Renal pelvis (tissue), 4 donors: Measurements from ENCODE around the gene PRMT1. TPM values are rescaled to one million over a fixed set of nuclear protein-coding genes. Genes with fewer than 3 reads are reported as not detected.
A peak's percentile ranks its signal among the peaks of the same experiment; 100 is the strongest.

Source experiments
- DNase-seq: peaks from one replicate; pipeline ENCODE4 v3.0.0-alpha.2; 2013
- polyA plus RNA-seq, 3 donors: library from polyadenylated mRNA; unstranded; fragments of 120-200 nt; gene quantifications; one replicate each; pipeline ENCODE4 v1.2.1, GENCODE V29; 2013; ENCODE audit not compliant: insufficient read length in 3 of 3

Gene PRMT1
- polyA plus RNA-seq, 3 donors = 239 to 257 (median 241) TPM

DNA sequence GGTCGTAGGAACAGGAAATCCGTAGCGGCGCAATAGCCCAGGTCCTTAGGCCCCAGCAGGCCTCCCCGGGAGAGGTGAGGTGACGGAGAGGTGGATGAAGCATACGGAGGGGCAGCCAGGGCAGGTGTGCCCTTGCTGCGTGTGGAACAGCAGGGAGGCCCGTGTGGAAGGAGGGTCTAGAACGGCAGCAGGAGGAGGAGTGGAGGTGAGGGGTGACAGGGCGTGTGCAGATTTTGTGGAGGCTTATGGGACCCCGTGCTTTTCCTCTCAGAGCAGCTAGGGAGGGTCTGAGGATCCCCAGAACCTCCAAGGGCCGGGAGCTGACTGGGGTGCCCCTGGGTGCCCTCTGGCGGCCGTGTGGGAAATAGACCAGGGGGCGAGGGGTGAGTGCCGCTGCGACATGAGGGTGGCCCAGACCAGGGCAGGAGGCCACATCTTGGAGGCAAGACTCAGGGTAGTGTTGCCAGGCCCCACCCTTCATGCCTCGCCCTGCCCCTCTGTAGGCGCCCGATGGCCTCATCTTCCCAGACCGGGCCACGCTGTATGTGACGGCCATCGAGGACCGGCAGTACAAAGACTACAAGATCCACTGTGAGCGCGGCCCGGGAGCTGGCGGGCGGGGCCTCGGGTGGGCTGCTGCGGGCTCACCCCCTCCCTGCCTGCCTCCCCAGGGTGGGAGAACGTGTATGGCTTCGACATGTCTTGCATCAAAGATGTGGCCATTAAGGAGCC lies 7.3 kb downstream of the PRMT1 start:
- DNase-seq = no peak

DNA sequence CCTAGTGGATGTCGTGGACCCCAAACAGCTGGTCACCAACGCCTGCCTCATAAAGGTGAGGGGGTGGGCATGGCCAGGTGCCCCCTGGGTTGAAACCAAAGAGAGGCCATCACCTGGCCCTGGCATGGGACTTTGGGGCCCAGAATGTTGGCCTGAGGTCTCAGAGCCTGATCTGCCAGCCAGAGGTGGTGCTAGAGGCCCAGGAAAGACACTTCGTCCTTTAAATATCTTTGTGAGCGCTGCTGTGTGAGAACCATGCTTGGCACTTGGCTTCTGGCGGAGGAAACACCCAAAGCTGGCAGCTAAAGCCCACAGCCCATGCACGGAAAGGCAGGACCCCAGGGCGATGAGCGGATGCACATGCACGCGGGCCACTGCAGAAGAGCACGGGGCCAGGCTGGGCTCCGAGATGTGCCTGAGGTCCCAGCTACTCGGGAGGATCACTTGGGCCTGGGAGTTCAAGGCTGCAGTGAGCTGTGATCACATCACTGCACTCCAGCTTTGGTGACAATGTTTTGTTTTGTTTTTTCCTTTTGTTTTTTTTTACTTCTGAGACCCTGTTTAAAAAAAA lies 8.0 kb downstream of the PRMT1 start:
- DNase-seq = no peak

DNA sequence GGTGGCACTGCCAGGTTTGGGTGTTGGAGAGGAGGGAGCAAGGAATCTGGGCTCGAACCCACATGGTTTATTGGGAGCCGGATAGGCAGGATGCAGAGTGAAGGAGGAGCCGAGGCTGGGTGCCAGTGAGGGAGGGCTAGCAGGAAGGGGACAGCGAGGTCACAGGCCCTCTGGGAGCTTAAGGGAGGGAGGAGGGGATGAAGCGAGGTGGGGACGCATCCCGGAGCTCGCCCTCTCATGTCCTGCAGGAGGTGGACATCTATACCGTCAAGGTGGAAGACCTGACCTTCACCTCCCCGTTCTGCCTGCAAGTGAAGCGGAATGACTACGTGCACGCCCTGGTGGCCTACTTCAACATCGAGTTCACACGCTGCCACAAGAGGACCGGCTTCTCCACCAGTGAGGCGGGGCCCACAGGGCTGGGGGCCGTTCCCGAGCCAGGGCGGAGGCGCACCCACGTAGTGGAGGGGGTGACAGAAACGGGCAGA lies 8.8 kb downstream of the PRMT1 start:
- DNase-seq = no peak

DNA sequence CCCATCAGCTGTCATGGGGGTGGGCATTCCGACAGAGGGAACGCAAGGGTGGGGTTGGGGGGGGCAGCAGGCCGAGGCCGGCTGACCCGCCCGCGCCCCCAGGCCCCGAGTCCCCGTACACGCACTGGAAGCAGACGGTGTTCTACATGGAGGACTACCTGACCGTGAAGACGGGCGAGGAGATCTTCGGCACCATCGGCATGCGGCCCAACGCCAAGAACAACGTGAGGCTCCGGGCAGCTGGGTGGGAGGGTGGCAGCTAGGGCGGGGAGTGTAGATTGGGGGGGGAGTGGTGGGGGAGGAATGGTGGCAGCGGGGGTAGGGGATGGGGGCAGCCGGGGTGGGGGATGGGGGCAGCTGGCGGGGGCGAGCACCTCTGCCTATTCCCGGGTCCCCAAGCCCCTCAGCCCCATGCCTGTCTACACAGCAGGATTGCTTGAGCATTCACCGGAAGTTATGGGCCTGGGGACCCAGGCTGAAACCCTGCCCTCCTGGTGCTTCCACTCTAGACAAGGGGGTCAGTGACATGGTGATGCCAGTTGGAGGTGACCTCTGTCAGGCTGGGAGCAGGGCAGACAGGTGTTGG lies 9.5 kb downstream of the PRMT1 start:
- no peak for DNase-seq

DNA sequence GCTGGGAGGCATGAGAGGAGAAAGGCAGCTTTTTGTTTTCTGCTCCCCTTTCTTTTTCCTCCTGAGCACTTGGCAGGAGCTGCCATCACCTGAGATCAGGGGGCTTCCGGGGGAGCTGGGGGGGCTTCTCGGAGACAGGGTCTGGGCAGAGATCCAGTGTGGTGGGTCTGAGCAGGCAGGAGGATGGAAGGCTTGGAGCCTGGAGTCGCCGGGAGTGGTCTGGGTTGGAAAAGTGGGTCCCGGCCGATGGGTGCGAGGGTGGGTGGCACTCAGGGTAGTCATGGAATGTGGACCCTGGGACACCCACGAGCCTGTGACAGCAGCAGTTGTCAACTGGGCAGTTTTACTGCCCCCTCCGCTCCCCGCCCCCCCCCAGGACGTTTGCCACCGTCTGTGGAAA lies 10.1 kb downstream of the PRMT1 start:
- no peak for DNase-seq

DNA sequence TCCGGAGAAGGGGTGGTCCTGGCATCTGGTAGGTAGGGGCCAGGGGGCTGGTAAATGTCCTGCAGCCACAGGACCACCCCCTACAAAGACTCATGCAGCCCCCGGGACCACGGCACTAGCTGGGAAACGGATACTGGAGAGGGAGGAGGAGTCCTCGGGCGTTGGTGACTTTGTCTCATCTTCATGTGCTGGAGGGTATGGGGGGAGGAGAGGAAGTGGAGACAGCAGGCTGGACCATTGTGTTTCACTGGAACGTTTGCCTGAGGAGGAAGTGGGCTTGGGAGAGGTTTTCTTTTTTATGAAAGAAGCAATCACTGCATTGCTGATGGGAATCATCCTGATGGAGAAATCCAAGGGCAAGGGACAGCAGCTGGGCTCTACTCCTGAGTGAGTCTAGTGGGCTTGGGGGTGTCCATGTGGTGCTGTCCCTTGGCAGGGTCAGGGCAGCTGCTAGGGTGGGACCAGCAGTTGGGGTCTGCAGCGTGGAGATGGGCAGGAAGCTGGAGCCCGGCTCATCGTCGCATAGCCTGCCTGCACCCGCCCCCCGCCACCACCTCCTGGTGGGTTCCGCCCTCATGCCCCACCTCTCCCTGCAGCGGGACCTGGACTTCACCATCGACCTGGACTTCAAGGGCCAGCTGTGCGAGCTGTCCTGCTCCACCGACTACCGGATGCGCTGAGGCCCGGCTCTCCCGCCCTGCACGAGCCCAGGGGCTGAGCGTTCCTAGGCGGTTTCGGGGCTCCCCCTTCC lies 10.7 kb downstream of the PRMT1 start:
- no peak for DNase-seq

DNA sequence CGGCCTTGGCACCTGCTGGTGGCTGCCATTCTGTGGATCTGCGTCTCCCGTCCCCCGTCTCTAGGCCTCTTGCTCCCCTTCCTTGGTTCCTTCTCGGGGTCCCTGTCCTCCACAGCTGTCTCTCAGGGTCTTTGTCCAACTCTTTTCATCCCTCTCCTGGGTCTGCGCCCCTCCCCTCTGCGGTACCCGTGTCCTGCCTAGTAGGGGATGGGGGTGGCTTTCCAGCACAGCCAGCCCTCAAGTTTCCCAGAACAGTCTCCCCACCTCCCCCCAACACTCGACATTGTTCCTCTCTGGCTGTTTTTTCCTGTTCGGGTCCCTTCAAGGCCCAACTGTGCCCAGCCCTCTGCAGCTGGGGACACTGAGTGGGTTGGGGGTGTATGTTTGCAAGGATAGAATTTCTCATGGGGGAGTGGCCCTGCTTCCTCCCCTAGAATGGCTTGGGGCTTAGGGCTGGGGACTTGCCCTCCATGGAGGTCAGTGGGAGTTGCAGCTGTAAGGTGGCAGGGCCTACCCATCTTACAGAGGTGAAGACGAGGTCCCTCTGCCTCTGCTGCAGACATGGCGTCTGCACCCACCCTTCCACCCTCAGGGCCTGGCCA lies 11.6 kb downstream of the PRMT1 start:
- DNase-seq = no peak

DNA sequence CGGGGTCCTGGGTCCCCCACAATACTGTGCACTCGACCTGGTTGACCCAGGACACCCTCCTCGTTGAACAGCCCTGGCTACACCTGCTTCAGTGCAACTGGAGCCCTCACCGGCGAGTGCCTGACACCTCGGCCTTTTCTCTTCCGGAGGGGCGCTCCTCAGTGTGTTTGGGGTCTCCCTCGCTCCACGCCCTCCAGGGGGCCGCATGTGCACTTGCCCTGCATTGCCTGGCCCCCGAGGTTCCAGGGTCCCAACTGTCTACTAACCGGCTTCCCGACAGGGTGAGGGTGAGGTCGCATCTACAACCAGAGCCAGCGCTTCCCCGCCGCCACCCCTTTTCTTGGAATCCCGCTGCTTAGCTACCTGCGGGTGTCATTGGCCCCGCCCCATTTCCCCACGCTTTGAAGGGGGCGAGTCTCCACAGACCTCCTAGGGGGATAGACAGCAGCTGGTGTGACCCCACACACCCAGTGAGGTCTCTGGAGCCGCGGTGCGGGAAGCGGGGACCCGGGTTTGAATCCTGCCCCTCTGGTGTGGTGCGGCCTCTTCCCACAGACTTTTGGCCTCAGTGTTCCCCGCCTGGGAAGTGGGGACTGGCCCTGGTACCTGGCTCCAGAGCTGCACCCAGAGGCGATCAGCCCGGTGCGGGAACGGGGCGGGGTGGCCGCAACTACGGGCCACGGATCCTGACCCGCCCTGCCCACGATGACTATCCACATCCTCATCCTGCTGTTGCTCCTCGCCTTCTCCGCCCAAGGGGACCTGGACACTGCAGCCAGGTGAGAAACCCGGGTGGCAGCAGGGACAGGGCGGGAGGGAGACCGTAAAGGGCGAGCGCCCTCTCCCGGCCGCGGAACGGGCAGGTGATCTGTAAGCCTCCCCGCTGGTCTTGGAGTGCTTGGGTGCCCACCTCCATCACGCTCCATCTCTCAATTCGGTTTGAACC lies 12.3 kb downstream of the PRMT1 start, which contains the start of gene ADM5:
ADM5 (plus strand) TSS at position 462 of the 946 bp plus-strand sequence; CDS start at position 706, 244 bp downstream.
- no peak for DNase-seq

DNA sequence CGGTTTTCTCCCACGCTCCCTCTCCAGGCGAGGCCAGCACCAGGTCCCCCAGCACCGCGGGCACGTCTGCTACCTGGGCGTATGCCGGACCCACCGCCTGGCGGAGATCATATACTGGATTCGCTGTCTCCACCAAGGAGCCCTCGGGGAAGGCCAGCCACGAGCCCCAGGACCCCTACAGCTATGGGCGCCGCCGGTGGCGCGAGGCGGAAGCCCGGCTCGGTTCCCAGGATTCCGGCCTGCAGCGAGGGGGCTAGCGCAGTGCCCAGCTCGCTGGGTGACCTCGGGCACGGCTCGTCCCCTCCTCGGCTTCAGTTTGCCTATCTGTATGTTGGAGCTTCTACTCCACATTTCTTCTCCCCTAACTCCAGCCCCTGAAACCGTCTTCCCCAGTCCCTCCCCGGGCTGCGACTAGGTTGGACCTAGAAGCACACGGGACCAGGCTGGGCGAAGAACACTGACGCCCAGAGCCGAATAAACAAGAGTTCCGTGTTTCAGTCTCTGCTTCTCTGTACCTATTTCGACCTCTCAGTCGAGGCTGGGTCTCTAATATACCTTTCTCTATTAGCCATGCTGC lies 13.1 kb downstream of the PRMT1 start:
- DNase-seq = no peak

DNA sequence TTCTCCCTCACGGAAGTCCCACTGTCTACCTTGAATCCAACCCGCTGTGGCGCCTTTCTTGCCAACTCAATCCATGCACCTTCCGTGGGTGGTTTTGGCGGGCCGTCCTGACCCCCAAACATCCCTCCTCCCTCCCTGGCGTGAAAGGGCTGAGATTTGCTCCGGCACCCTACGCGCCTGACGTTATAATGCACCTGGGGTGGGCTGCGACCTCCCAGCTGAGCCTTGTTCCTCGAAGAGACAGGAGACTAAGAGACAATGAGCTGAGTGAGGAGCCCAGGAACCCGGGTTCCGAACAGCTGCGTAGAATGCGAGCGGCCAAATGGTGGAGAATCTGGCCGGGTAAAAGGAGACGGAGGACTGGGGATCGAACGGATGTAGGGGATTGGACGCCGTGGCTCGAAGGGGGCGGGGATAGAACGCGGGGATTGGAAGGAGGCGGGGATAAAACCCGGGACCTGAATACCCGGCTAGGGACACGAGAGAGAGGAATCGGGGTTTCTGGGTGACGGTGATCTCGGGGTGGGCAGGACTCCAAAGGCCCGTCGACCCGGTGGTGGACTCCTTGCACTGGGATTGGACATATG lies 13.7 kb downstream of the PRMT1 start, which contains the start of gene CPT1C:
CPT1C (plus strand) TSS at position 461 of the 587 bp plus-strand sequence. CDS start 1,137 bp downstream, outside the sequence.
- peak; percentile 66 for DNase-seq

DNA sequence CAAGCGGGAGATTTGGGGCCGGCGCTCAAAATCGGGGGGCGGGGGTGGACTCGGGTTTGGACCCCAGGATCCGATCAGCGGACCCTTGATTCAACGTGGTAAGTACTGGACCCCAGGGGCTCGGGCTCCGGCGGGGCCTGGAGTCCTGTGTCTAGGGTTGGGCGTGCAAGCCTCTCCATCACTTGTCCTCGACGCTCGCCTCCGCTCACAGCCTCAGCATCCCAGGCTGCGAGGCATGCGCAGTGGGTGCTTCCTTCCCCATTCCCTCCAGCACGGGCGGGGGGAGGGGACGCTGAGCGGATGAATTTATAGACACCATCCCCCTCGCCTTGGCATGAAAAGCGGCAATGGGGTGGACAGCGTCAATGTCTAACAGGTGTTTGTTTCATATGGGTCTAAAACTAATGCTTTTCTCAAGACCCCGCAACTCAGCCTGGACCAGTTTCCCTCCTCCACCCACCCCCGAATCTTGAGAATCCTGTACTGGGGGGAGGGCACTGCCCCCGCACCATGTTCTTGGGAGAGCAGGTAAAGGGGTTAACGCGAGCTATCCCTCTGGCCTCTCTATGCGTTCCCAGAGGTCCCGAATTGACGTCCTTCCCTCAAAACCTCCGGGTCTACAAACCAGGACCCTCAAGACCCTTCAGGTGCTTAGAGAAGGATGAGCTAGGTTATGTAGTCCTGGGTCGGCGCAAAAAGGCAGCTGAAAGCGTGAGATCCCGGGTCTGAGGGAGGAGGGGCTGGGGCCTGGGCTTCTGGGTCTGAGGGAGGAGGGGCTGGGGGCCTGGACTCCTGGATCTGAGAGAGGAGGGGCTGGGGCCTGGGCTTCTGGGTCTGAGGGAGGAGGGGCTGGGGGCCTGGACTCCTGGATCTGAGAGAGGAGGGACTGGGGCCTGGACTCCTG lies 14.4 kb downstream of the PRMT1 start:
- DNase-seq = peak; percentile 71

DNA sequence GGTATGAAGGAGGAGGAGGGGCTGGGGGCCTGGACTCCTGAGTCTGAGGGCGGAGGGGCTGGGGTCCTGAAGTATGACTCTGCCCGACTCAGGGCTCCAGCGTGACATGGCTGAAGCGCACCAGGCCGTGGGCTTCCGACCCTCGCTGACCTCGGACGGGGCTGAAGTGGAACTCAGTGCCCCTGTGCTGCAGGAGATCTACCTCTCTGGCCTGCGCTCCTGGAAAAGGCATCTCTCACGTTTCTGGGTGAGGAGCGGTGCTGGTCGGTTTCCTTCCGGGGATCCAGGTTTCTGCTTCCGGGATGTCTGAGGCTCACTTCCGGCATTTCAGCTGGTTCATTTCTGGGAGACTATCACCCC lies 15.1 kb downstream of the PRMT1 start:
- no peak for DNase-seq

DNA sequence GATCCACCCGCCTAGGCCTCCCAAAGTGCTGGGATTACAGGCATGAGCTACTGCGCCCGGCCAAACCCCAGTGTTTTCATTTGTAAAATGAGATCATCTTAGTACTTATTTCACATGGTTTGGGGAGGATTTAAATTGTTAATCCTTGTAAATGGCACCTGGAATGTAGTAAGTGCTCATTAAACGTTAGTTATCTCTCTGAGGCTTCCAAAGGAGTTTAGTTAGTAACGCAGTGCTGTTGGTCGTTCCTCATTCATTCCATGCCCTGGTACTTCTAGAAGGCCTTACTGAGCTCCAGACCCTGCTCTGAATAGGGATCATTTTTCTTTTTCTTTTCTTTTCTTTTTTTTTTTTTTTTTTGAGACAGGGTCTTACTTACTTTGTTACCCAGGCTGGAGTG lies 19.0 kb downstream of the PRMT1 start:
- no peak for DNase-seq

DNA sequence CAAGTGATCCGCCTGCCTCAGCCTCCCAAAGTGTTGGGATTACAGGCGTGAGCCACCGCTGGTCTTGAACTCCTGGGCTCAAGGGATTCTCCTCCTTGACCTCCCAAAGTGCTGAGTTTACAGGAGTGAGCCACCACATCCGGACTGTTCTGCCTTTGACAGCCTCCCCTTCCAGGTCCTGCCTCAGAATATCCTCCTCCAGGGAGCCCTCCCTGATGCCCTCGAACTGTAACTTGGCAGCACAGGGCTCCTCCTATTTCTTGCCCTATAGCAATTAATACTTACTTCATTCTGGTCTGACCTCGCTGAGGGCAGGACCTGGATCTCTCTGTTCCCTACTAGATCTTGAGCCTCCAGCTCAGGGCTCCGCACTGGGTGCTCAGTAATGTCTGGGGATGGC lies 19.8 kb downstream of the PRMT1 start:
- DNase-seq = no peak

DNA sequence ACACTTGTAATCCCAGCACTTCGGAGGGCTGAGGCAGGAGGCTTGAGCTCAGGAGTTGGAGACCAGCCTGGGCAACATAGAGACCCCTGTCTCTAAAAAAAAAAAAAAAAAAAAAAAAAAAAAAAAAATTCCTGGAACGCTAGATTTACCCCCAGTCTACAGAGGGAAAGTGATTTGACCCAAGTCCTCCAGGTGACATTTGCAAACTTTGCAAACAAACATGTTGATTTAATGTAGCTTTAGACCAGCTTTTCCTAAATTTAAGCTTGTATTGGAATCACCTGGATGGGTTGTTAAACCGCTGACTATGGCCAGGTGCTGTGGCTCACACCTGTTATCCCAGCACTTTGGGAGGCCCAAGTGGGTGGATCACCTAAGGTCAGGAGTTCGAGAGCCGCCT lies 22.3 kb downstream of the PRMT1 start:
- no peak for DNase-seq

DNA sequence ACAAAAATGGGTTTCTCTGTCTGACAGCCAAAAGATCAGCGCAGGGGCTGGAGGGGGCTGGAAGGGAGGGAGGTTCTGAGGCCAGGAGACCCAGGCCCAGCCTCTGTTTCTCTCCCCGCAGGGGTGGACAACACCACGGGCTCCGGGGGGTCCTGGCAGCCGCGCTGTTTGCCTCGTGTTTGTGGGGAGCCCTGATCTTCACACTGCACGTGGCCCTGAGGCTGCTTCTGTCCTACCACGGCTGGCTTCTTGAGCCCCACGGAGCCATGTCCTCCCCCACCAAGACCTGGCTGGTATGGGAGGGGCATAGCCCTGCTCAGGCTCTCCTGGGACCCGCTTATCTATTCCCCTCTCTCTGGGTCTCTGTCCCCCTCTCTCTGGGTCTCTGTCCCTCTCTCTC lies 23.5 kb downstream of the PRMT1 start:
- DNase-seq = no peak

DNA sequence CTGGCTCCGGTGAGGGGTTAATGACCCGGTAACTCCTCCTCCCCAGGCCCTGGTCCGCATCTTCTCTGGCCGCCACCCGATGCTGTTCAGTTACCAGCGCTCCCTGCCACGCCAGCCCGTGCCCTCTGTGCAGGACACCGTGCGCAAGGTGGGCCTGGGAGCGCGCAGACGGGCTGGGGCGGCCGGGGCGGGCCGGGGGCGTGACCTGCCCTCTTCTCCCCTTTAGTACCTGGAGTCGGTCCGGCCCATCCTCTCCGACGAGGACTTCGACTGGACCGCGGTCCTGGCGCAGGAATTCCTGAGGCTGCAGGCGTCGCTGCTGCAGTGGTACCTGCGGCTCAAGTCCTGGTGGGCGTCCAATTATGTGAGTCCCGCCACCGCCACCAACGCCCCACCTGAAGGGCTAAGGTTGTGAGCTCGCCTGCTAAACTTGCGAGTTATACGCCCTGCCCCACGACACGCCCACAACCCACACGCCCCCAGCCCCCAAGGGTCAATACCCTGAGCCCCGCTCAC lies 24.3 kb downstream of the PRMT1 start:
- DNase-seq = no peak

DNA sequence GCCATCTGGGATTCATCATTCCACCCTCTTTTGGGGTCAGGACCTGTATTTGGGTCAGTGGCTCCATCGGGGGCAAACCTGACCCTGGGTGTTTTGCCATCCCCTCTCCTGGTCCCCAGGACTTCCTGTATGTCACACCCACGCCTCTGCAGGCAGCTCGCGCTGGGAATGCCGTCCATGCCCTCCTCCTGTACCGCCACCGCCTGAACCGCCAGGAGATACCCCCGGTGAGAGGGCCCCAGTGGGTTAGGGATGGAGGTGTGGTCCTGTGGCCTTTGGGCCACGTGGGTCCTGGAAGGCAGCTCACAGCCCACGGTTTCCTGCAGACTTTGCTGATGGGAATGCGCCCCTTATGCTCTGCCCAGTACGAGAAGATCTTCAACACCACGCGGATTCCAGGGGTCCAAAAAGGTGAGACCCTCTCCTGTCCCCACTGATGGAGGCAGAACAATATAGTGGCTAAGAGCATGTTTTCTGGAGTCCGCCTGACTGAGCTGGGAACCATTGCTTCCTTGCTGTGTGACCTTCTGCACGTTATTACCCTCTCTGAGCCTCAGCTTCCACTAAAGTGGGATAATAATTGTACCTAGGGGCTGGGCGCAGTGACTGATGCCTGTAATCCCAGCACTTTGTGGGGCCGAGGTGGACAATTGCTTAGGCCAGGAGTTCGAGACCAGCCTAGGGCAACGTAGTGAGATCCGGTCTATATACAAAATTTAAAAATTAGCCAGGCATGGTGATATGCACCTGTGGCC lies 28.0 kb downstream of the PRMT1 start:
- DNase-seq = no peak
